NCI-H1092 treated with DMSO at 0.1 percent for 48 hours (cell line): ENCODE data around the gene TPM2.

ENCODE experiments used
- DNase-seq: peaks from one replicate; lab custom pipeline; 2025; lab: John Stamatoyannopoulos, UW

The TPM2 gene

GRCh38 chr9:35718721-35719511, 29.2 kb upstream of the TPM2 start:
- DNase-seq: no peak

DNA sequence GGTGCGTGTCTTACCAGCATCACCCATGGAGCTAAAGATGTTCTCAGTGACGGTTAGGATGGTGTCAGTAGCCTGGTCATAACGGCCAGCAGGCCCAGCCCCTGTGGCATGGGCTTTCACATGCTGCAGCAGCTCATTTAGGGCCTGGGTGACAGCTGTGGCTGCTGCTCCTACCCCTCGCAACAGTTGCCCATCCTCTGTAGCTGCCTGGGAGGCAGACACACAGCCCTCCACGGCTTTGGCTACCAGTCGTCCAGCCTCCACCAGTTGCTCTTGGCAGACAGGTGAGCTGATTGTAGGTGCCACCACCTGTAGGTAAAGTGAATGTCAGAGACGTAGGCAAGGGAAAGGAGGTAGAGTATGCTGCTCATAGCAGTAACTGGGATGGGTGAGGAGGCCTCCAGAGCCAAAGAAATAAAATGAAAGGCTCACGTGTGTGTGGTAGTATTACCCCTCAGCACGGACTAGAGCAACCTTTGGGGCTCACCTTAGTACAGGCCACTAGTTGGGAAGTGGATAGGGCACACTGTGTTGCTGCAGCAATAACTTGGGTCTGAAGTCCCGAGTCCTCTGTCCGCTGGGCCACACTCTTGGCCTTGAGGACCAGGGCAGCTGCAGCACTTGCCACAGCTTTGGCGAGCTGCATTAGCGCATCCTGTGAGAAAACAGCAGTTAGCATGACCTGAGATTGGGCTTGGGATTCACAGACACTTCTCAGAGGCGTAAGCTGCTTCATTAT, 27.6 kb upstream of the TPM2 start:
- no peak for DNase-seq

DNA sequence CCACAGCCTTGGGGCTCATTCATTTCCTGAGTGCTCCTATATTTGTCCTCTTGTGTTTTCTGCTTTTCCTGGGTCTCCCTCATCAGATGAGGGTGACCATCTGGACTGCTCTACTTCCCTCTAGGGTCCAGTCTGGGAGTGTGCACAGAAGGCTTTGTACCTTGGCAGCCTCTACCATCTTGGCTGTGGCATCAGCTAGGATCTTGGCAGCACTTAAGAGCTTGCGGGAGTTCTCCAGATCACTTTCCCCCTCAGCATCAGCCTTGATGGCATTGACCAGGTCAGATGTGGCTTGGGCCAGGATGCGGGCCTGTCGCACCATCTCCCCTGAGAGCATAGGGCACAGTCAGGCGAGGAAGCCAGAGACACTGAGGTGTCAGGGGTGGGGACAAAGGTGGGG, 26.5 kb upstream of the TPM2 start:
- no peak for DNase-seq

DNA sequence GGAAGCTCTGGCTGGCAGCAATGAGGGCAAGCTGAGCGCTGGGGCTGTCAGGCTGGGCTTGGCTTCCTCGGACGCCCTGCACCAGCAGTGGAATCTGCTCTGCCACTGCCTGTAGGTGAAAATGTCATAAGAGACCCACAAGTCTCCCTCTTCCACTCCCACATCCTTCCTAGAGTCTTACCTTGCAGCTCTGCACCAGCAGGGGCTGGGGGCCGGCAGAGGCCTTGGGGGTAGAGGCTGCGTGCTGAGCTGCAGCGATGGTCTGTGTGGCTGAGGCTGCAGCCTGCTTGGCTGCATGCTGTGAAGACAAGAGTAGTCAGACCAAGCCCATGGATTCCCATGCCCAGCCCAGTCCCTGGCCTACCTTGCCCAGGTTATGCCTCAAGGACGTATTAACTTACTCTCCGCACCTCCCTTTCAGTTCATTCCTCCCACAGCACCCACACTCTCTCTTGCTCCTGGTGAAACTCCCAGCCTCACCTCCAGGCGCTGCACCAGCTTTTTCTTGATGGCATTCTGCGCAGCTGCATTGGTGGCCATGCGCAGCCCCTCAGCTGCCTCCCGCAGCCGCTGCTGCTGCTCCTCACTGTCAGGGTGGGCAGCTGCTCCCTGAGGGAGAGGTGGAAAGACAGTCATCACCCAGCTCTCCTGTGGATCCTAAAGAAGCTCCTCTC, 25.0 kb upstream of the TPM2 start:
- no peak for DNase-seq

- no peak for DNase-seq
Observed at GRCh38 chr9:35714123-35714522, 24.4 kb upstream of the TPM2 start.

DNA sequence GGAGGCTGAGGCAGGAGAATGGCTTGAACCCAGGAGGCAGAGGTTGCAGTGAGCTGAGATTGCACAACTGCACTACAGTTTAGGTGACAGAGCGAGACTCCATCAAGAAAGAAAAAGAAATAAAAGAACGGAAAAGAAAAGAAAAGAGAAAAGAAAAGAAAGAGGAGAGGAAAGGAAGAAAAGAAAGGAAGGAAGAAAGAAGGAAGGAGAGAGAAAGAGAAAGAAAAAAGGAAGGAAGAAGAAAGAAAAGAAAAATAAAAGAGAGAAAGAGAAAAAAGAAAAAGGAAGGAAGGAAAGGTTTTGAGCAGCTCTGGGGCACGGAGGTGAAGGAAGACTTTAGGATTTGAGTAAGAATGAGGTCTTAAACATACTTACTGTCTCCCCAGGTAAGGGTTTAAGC, 23.9 kb upstream of the TPM2 start:
- DNase-seq: no peak

DNA sequence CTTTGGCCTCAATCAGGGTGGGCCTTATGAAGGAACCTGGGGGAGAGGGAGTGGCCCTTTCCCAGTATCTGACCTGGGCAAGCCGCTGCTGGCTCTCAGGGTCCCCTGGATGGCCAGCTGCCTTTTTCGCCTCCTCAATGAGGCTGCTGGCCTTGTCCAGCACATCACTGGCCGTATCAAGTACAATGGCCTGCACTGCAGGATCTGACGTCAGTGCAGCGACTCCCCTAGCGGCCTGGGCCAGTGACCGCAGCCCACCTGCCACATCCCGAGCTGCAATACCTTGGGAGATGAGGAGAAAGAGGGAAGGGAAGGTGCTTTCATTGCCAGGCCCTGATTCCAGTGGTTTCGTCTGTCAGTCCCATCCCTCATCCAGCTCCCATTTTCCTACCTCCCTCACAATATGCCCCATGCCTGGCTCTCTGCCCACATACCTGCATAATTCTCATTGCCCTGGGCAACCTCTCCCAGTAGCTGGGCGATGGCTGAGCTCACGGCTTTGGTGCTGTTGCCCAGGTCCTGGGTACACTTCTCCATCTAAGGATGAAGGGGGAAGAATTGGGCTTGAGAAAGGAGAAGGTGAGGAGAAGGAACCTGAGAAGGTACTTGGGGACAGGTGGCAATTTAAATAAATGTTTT, 23.2 kb upstream of the TPM2 start:
- DNase-seq: no peak

DNA sequence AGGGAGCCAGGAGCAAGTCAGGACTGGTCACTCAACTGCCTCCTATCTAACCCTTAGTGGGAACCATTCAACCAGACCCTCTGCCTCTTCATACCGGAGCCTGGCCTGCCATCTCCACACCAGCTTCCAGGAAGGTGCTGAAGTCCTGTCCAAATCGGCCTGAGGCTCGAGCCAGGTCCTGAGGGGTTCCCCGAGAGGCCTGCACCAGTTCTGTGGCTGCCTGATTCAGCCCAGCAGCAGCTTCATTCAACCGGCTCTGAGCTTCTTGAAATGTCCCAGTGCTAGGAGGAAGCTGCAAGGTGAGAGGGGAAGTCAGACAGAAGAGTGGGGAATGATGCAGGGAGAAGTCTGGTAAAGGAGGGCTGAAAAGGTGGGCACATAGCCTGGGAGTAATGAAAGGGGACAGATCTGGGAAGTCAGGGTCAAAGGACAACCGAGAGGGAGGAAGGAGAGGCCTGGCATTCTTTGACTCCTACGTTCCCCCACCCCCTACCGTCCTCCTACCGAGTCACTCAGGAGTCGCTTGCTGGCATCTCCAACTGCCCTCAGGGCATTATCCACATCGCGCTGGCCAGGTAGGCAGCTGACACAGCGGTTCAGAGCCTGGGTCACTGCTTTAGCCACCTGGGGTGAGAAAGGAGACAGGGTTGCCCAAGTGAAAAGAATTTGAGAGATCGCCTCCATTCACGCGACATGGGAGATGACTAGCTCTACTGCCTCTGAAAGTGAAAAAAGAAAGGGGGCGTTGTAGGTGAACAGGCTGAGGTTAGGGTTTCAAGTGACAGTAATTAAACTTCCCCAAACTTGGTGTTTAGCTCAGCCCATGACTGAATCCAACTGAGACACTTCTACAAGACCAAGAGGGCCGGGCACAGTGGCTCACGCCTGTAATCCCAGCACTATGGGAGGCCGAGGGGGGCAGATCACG, 22.0 kb upstream of the TPM2 start:
- no peak for DNase-seq

- DNase-seq: no peak
Observed at GRCh38 chr9:35710818-35711500, 21.2 kb upstream of the TPM2 start.

DNA sequence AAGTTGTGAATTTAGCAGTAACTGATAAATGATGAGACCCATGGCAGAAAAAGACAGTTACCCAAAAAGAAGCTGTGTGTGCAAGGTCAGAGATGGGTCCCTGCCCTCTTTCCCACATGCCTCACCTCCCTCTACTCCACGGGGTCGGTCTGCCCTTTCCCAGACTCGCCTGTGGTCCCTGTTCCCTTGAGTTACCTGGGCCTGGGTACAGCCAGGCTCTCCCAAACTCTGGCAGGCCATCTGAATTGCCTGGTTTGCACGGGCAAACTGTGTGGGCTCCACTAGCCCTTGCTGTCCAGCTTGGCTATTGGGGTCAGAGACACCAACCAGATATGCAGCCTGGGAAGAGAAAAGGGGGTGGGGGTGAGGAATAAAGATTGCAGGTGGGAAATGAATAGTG, 18.4 kb upstream of the TPM2 start:
- no peak for DNase-seq

- no peak for DNase-seq
Observed at GRCh38 chr9:35706951-35707350, 17.2 kb upstream of the TPM2 start.

DNA sequence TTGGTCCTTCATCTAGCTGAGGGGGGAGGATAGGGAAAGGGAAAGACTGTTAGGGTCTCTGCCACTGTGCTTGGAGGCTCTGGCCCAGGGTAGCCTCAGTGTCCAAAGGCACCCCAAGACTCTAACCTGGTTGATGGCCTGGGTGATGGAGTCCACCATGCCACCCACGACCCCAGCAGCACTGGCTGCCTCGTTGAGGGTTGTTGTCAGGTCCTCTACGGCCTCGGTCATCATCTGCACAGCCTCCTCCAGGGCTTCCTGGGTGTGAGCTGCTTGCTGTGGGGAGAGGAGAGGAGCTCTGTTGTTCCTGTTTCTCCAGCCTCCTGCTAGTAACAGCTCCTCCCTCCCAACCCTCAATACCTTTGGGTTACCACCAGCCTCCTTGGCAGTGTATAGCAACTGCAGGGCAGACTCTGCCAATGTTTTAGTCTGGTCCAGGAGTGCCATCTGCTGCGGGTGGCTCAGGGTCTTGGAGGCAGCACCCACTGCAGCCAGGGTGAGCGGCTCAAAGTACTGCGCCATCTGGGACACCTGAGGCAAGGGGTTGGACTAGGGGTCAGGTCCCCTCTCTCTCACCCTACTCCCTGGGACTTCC, 16.2 kb upstream of the TPM2 start:
- no peak for DNase-seq

- no peak for DNase-seq
Observed at GRCh38 chr9:35705372-35705771, 15.6 kb upstream of the TPM2 start.

DNA sequence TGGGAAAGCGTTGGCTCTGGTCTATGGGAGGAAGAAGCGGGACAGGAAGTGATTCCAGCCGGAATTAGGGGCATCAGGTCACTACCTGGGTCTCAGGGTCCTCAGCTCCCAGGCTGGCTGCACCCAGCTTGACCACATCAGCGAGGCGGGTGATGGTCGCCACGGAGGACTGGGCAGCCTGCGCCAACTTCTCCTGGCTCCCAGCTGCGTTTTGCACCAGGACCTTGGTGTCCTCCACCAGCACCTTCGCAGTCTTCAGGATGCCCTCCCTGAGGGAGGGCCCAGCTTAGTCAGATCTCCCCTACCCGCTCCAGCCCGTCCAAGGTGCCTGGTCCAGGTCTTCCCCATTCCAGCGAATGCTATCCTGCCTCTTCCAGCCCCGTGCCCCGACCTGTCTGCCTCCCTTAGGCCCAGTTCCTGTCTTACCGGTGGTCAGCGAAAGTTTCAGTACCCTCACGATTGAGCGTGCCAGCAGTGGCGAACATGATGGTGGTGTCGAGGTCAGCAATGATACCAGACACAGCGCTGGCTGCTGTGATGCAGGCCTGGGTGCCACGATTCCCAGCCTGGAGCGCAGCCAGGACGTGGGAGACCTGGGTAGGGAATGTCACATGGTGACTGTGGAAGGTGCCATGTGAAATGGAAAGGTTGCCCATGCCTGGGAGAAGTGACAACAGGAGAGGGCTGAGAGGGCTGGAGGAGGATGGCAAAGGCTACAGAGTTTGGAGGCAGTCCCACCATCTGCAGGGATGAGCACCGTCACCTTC, 14.4 kb upstream of the TPM2 start:
- DNase-seq: no peak

DNA sequence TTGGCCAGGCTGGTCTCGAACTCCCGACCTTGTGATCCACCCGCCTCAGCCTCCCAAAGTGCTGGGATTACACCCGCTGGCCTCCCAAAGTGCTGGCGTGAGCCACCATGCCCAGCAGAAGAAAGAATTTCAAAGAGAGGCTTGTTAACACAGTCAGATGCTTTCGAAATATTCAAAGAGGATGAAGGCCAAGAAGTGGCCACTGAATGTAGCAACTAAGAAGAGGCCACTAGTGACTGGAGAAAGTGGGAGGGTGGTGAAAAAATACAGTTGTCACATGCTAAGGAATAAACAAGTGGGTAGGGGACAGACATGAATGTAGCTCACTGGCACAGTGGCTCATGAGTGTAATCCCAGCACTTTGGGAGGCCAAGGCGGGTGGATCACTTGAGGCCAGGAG, 13.0 kb upstream of the TPM2 start:
- no peak for DNase-seq

GRCh38 chr9:35700942-35701341, 11.2 kb upstream of the TPM2 start:
- no peak for DNase-seq

DNA sequence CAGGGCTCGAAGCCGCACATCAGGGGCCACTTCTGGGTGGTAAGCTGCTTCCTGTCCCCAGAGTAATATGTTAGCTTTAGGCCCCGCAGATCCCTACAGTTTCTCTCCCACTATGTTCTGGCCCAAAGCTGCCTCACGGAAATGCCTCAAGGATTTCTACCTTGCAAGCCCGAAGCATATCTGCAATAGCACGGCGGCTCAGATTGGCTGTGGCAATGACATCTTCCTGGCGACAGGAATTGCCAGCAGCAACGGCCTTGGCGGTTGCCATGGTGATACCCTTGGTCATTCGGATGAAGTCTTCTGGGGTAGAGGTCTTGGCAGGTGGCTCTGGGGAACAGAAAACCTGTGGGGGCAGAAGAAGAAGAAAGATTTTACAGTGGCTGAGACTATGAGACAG, 10.3 kb upstream of the TPM2 start:
- DNase-seq: no peak

DNA sequence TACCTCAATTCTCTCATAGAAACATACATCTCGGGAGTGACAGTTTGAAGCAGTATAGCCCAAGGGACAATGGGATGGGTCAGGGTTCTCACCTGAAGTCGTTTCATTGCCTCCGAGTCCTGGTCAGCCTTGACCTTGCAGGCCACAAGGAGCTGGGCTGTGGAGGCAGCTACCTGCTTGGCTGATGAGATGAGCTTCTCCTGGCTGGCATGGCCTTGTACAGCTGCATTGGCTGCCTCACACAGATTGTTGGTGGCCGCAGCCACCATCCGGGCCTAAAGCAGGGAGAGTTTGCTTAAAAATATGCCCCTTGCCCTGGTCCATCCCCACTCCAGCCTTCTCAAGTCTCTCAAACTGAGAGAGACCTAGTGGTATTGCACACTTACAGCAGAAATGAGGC, 8.5 kb upstream of the TPM2 start:
- DNase-seq: no peak

- no peak for DNase-seq
Observed at GRCh38 chr9:35697486-35697885, 7.8 kb upstream of the TPM2 start.
